IPS DF 6.9 (cell line): ENCODE data around the gene HGD.

ENCODE experiments used
- DNase-seq: peaks from one replicate; pipeline ENCODE4 v3.0.0-alpha.2; 2013; ENCODE audit warnings: low read depth, low spot score
- H3K27ac ChIP-seq: one replicate; pipeline ENCODE4 v1.5.1; 2013; ENCODE audit warnings: low read length, control low read depth
- H3K27me3 ChIP-seq: 2 replicates; pipeline ENCODE4 v1.6.1; 2013; ENCODE audit warnings: mild to moderate bottlenecking, low read length; ENCODE audit not compliant: control insufficient read depth, insufficient read depth
- H3K36me3 ChIP-seq: 2 replicates; pipeline ENCODE4 v1.6.1; 2013; ENCODE audit warnings: low read length; ENCODE audit not compliant: control insufficient read depth, insufficient read depth
- H3K4me1 ChIP-seq: 2 replicates; pipeline ENCODE4 v1.6.1; 2013; ENCODE audit warnings: low read length; ENCODE audit not compliant: control insufficient read depth, insufficient read depth
- H3K4me3 ChIP-seq: 2 replicates; pipeline ENCODE4 v1.5.1; 2013; ENCODE audit warnings: mild to moderate bottlenecking, low read length
- H3K9me3 ChIP-seq: 2 replicates; pipeline ENCODE4 v1.6.1; 2013; ENCODE audit warnings: low read length, inconsistent platforms; ENCODE audit not compliant: control insufficient read depth, insufficient read depth
- WGBS: extraction: QIAGEN DNeasy Blood & Tissue Kit; methylation state at CpG from one replicate; pipeline ENCODE4 v1.1.7; 2013; ENCODE audit warnings: mixed read lengths, missing lambda C conversion rate; ENCODE audit not compliant: insufficient read length, insufficient coverage; 5-methylcytosine and 5-hydroxymethylcytosine counted together

HGD gene

GRCh38 chr3:120596116-120596852, 85.8 kb downstream of the HGD start, which contains the start of gene NDUFB4:
TSS of gene NDUFB4 (plus strand) at chr3:120596336. CDS start at chr3:120596360, 24 bp downstream.
- whole genome bisulfite sequencing, result no CpG with 5 or more reads among the region's 53 CpGs

GRCh38 chr3:120595788-120596115, 86.3 kb downstream of the HGD start:
- H3K4me1 ChIP-seq, result no peaks in the 10 kb centered on the region
- H3K9me3 ChIP-seq, result no peaks in the 10 kb centered on the region
- WGBS, result no CpG with 5 or more reads among the region's 4 CpGs
- H3K4me3 ChIP-seq, result peak overlapping the region; percentile 95; the same call in 1 of the 2 replicates
- no peaks in the 10 kb centered on the region for H3K27me3 ChIP-seq
- no peaks in the 10 kb centered on the region; the same call in 1 of the 2 replicates for H3K36me3 ChIP-seq
- H3K27ac ChIP-seq, result no peak overlapping the region
- no peak for DNase-seq

More at GRCh38 chr3:120596116-120596852, 85.8 kb downstream of the HGD start, which contains the start of gene NDUFB4:
- DNase-seq, result peak; percentile 96
- no peaks in the 10 kb centered on the region for H3K9me3 ChIP-seq
- no peaks in the 10 kb centered on the region; the same call in 1 of the 2 replicates for H3K36me3 ChIP-seq
- H3K27me3 ChIP-seq, result no peaks in the 10 kb centered on the region
- H3K4me3 ChIP-seq, result peak within 1 kb of the TSS; percentile 95
- no peaks in the 10 kb centered on the region for H3K4me1 ChIP-seq
- no peak within 1 kb of the TSS for H3K27ac ChIP-seq

DNA sequence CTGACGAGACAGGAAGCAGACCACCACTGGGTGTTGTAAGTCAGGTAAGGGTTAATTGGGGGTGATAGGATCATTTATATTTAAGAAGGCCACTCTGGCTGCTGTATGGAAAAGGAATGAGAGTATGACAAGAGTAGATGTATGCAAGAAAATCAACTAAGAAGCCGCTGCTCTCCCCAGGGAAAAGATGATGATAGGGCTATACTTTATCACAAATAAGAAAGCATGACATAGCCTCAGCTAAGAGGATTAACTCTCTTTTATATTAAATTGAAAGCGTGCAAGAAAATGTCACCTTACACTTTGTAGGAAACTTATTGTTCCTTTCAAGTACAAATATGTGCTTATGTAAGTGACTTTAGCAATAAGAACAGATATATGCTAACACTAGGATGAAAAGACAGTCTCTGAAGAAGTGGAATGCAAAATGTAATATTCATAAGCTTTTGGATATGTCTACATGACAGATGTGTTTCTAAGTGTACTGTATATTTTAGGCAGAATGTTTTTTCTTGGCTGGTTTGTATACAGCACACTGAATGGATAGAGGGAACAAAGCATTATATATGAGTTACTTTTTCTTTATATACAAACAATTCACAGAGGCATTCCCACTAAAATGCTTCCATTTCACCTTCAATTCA, 94.6 kb downstream of the HGD start:
- Histone ChIP-seq H3K9me3 (no peaks in the 10 kb centered on the region), H3K4me1 (no peaks in the 10 kb centered on the region), H3K27me3 (no peaks in the 10 kb centered on the region), H3K27ac (no peak overlapping the region), H3K36me3 (no peaks in the 10 kb centered on the region), H3K4me3 (no peak overlapping the region)
- WGBS, result no CpG with 5 or more reads among the region's 3 CpGs
- DNase-seq, result no peak
